K562 (cell line): Measurements from ENCODE around the gene SPSB1. TPM values are rescaled to one million over a fixed set of nuclear protein-coding genes. Genes with fewer than 3 reads are reported as not detected.

Experiments
- CBX5 ChIP-seq: IDR thresholded peaks from 2 replicates; pipeline ENCODE4 v1.6.1; 2014; ENCODE audit warnings: low read depth, borderline replicate concordance
- ELK1 ChIP-seq: sonication (generic); formaldehyde crosslinking; IDR thresholded peaks from 2 replicates; pipeline ENCODE4 v1.8.1; 2022; ENCODE audit warnings: missing genetic modification reagents
- HDAC8 ChIP-seq: fragments of 450-650 bp; IDR thresholded peaks from 2 replicates; pipeline ENCODE4 v1.6.1; 2016; ENCODE audit warnings: mild to moderate bottlenecking, missing genetic modification characterization, moderate library complexity, missing compliant biosample characterization
- MITF ChIP-seq: IDR thresholded peaks from 2 replicates; pipeline ENCODE4 v1.6.1; 2014; ENCODE audit warnings: antibody characterized with exemption
- RBM14 ChIP-seq: fragments of 200-400 bp; formaldehyde crosslinking; IDR thresholded peaks from 2 replicates; pipeline ENCODE4 v1.6.1; 2018; ENCODE audit warnings: low read depth, mild to moderate bottlenecking, low read length, moderate library complexity, borderline replicate concordance; ENCODE audit not compliant: insufficient read depth
- RBM15 ChIP-seq: fragments of 200-400 bp; formaldehyde crosslinking; IDR thresholded peaks from 2 replicates; pipeline ENCODE4 v1.6.1; 2018; ENCODE audit warnings: mild to moderate bottlenecking, low read length, moderate library complexity; ENCODE audit not compliant: insufficient read depth
- SAP30 ChIP-seq: fragments of 200-600 bp; sonication (generic); IDR thresholded peaks from 2 replicates; pipeline ENCODE4 v1.6.1; 2012; ENCODE audit warnings: borderline replicate concordance, low read depth, mild to moderate bottlenecking, moderate library complexity, low read length, control low read depth, inconsistent platforms; ENCODE audit not compliant: insufficient read depth, poor library complexity, severe bottlenecking
- ZBTB11 ChIP-seq, 3 experiments: fragments of 200-800 bp in 1 of 3; fragments of 250-450 bp in 1 of 3; fragments of 450-650 bp in 1 of 3; sonication (Bioruptor Pico) in 1 of 3; sonication (Bioruptor generic) in 1 of 3; formaldehyde crosslinking in 1 of 3; IDR thresholded peaks; 2 replicates each; pipeline versions ENCODE4 v1.6.1 to v1.8.0; 2016 to 2022; ENCODE audit warnings: mild to moderate bottlenecking in 2 of 3, missing genetic modification characterization in 2 of 3, missing compliant biosample characterization in 1 of 3, moderate library complexity in 1 of 3
- ZBTB34 ChIP-seq: fragments of 250-450 bp; sonication (Bioruptor Pico); IDR thresholded peaks from 2 replicates; pipeline ENCODE4 v1.8.0; 2021; ENCODE audit warnings: mild to moderate bottlenecking, moderate library complexity
- ZNF3 ChIP-seq: fragments of 250-450 bp; sonication (Bioruptor Pico); IDR thresholded peaks from 2 replicates; pipeline ENCODE4 v1.5.0; 2021; ENCODE audit warnings: mild to moderate bottlenecking, moderate library complexity
- ZNF324 ChIP-seq: fragments of 250-450 bp; sonication (Bioruptor Pico); IDR thresholded peaks from 2 replicates; pipeline ENCODE4 v1.4.0; 2020; ENCODE audit warnings: mild to moderate bottlenecking
- ZNF398 ChIP-seq: fragments of 250-450 bp; sonication (Bioruptor Pico); IDR thresholded peaks from 2 replicates; pipeline ENCODE4 v1.8.0; 2021; ENCODE audit warnings: moderate library complexity, mild to moderate bottlenecking, inconsistent platforms
- polyA plus RNA-seq, 8 experiments: library from polyadenylated mRNA; depleted of rRNA in 4 of 8; stranded (reverse) in 5 of 8; unstranded in 3 of 8; fragments of >200 nt; fragmentation: Nextera tagmentation in 2 of 8; fragmentation: Illumina TruSeq in 1 of 8; extraction: Ambion mirVana in 2 of 8; extraction: Trizol in 1 of 8; gene quantifications; 2 replicates each; pipeline versions ENCODE4 v1.2.1 to v1.2.3, GENCODE V29; 2011 to 2014; ENCODE audit warnings: inconsistent platforms in 1 of 8, missing spikeins in 1 of 8
- total RNA-seq, 7 experiments: library from RNA; depleted of rRNA in 6 of 7; stranded (reverse); fragments of >200 nt in 6 of 7; fragmentation: Illumina TruSeq in 2 of 7; extraction: Trizol in 2 of 7; gene quantifications; 2 replicates each; pipeline versions ENCODE4 v1.2.1 to v1.2.3, GENCODE V29; 2011 to 2021; ENCODE audit warnings: low replicate concordance in 1 of 7
- TF ChIP-seq, protein P1 (sequence below): fragments of 450-650 bp; IDR thresholded peaks from 2 replicates; pipeline ENCODE4 v1.7.0; 2016; ENCODE audit warnings: borderline replicate concordance

The SPSB1 gene
- total and polyA plus RNA-seq, 9 of the 15 experiments (the other 6 are each of a cell fraction or from before 2014, with no cell fraction given) = 0.06 to 0.35 (median 0.14) TPM; not detected in 6

DNA sequence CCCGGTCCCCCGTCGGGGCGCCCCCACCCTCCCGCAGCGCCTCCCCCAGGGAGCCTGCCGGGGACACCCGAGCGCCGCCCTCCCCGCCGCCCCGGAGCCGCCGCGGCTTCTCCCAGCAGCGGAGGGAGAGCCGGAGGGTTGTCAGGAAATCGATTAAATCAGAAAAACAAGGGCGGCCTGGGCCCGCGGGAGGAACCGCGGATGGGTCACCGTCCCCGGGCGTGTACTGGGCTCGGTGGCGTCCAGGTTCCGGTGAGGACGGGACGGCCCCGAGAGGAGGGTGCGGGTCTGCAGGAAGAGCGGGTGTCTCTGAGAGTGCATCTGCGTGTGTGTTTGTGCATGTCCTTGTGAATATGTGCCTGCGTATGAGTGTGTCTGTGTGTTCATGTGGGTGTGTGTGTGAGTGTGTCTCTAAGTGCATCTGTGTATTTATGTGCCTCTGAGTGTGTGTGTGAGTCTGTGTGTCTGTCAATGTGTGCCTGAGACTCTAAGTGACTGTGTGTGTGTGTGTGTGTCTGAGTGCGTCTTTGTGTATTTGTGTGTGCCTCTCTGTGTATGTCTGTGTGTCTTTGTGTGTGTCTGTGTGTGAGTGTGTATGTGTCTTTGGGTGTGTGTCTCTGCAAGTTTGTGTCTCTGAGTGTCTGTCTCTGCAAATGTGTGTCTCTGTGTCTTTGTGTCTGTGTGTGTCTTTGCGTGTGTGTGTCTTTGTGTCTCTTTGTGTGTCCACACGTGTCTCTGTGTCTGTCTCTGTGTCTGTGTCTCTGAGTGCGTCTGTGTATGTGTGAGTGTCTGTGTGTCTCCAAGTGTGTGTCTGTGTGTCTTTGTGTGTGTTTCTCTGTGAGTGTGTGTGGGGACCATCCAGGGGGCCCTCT lies 1.1 kb downstream of the SPSB1 start (continued):
- TF ChIP-seq ZBTB11 (CRISPR knock-in tag; IDR thresholded peaks at IDR 0.05) (no peak), MITF (no peak), HDAC8 (tag) (no peak), RBM15 (no peak), ELK1 (CRISPR knock-in tag) (no peak), ZNF324 (CRISPR knock-in tag) (no peak), ZNF3 (CRISPR knock-in tag) (no peak), RBM14 (no peak), CBX5 (no peak), ZNF398 (CRISPR knock-in tag) (no peak), ZBTB34 (no peak), SAP30 (no peak)
- TF ChIP-seq, protein P1, sequence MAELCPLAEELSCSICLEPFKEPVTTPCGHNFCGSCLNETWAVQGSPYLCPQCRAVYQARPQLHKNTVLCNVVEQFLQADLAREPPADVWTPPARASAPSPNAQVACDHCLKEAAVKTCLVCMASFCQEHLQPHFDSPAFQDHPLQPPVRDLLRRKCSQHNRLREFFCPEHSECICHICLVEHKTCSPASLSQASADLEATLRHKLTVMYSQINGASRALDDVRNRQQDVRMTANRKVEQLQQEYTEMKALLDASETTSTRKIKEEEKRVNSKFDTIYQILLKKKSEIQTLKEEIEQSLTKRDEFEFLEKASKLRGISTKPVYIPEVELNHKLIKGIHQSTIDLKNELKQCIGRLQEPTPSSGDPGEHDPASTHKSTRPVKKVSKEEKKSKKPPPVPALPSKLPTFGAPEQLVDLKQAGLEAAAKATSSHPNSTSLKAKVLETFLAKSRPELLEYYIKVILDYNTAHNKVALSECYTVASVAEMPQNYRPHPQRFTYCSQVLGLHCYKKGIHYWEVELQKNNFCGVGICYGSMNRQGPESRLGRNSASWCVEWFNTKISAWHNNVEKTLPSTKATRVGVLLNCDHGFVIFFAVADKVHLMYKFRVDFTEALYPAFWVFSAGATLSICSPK = peak; percentile 66; the same call in 1 of the 2 replicates
